GM18867 (cell line): ENCODE results near the gene SNHG17.
"Not testable (repeated sequence)": the region's sequence is repeated elsewhere in the genome, so short reads cannot be mapped to it uniquely, and the experiment has no call there.

ENCODE experiments used
- ATAC-seq: cut with Tn5 transposase; IDR thresholded peaks from one replicate; pipeline ENCODE4 v1.9.1; 2021; ENCODE audit warnings: mild to moderate bottlenecking, moderate library complexity; ENCODE audit not compliant: unreplicated experiment

SNHG17 gene

DNA sequence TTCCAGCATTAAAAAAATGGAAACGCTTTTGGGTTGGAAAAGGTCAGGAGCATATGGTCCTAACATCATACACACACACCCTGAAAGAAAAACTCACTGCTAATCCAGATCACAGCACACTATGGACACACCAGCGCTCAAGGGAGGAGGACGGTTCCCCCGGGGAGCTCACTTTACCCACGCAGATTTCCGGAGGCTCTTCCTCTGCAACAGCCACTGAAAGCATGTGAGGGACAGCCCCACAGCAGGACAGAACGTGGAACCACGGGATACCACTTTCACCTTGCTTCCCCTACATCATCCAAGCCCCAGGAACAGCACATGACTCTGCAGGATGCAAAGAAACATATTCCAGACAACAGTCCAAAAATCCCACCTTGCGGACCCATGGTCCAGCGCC, 13.2 kb downstream of the SNHG17 start:
- no peak for ATAC-seq

DNA sequence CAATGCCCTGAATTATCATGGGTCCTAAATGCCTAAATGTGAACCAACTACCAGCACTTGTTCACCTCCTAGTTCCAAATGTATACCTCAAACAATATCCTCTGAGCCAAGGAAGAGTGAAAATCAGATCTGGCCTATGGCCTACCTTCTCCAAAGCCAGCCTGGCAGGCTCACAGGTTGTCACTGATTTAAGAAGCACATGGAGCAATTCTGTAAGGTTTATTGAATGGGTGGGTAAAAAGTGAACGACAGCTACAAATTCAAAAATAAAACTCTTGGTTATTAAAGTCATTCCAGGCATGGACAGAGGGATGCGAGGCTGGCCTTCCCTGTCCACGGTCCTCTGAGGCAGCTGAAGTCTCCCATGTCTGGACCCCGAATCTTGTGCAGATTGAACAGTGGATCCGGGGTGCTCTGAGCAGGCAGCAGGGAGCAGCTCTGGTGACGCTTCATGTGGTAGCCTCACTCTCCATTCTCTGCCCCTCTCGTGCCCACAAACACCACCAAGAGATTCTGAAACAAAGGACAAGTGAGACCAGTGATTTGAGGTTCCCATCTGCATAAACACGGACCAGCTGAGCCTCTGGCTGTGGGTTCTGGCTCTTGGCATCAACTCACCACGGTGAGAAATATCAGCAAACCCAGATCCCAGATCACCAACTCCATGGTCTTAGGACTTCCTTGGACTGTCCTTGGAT, 14.6 kb downstream of the SNHG17 start:
- ATAC-seq: no peak

GRCh38 chr20:38418509-38419204, 16.5 kb downstream of the SNHG17 start:
- ATAC-seq: no peak

- no peak for ATAC-seq
Observed at GRCh38 chr20:38414769-38415450, 20.2 kb downstream of the SNHG17 start.

- no peak for ATAC-seq
Observed at GRCh38 chr20:38412877-38413577, 22.1 kb downstream of the SNHG17 start.

DNA sequence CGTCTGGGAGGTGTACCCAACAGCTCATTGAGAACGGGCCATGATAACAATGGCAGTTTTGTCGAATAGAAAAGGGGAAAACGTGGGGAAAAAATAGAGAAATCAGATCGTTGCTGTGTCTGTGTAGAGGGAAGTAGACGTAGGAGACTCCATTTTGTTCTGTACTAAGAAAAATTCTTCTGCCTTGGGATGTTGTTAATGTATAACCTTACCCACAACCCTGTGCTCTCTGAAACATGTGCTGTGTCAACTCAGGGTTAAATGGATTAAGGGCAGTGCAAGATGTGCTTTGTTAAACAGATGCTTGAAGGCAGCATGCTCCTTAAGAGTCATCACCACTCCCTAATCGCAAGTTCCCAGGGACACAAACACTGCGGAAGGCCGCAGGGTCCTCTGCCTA, 27.3 kb downstream of the SNHG17 start:
- not testable (repeated sequence) for ATAC-seq

GRCh38 chr20:38407321-38407720, 27.8 kb downstream of the SNHG17 start:
- no peak for ATAC-seq

DNA sequence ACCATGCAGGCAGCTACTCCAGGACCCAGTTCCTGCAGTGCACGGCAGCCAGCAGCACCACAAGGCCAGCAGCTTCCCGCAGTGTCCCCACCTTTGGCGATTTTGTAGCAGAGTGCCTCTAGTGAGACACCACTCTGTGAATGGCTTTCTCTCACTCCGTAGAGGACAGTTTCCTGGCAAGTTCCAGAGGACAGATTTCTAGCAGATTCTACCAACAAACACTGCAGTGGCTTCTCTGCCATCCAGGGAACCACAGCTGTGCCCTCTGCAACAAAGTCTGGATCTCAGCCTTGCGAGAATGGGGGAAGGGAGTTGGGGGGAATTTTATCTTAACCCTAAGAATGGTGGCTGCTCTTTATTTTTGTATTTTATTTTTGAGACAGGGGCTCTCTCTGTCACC, 28.7 kb downstream of the SNHG17 start:
- ATAC-seq: no peak

DNA sequence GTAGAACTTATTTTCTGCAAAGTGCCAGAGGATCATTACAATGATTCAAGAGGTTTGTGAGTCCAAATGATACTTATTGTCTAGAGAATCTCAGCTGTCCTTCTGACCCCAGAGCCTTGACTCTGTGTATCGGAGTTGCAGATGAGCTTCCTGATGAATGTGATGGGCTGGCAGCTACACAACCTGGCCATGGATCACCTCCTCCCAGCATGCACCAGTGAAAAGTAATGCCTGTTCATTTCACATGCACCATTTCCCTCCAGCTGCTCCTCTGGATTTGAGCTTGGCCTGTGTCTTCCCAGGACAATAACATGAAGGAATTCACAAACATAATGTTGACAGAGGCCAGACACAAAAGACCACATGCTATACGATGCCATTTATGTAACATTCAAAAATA, 30.0 kb downstream of the SNHG17 start:
- no peak for ATAC-seq

- ATAC-seq: no peak
Observed at GRCh38 chr20:38404016-38404415, 31.1 kb downstream of the SNHG17 start.

- no peak for ATAC-seq
Observed at GRCh38 chr20:38402816-38403215, 32.3 kb downstream of the SNHG17 start.

DNA sequence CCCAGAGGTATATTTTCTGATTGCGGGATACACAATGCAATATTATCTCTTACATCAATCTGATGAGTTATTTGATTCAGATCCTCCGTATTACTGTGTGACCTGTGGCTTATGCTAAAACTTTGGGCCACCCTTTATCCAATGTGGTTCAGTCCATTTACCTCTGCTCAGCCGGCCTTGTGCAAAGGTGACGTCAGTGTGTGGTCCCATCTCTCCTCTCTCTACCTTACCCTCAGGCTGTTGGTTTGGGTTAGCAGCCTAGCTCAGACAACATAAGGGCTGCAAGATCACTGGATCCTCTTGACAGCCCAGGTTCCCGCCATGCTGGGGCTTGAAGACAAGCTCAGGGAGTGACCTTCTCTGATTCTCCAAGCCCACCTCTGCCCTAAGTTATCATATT, 33.0 kb downstream of the SNHG17 start:
- ATAC-seq: no peak

GRCh38 chr20:38395751-38396395, 39.3 kb downstream of the SNHG17 start:
- ATAC-seq: not testable (repeated sequence)

GRCh38 chr20:38395165-38395564, 40.0 kb downstream of the SNHG17 start:
- no peak for ATAC-seq

DNA sequence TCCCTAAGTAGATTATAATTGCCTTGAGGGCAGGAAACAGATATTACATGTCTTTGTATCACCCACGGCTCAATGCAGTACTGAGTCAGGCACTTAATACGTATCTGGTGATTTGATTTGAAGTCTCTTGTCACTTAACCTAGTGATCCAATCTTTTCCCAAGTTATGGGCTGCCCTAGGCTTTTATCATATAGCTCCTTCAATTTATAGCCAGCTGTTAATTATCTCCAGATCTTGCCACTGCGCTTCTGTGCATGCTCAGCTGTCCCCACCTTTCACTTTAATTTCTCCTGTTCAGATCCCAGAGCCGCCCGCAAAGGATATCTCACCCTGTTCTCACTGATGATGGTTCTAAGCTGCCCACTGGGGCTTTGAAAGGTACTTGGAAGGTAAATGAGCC, 41.9 kb downstream of the SNHG17 start:
- no peak for ATAC-seq

DNA sequence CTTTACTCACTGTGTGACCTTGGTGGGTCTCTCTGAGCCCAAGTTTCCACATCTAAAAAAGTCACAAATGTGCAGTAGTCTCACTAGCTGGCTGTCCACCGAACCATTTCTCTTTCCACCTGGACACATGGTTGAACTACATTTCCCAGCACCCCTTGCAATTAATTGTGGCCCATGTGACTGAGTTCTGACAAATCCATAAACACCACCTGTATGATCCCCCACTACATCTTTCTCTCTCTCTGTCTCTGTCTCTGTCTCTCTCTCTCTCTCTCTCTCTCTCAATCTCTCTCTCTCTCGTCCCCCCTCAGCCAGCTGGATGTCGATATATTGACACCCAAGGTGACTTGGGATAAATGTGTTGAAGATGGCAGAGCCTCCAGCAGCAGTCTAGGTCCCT, 42.8 kb downstream of the SNHG17 start:
- no peak for ATAC-seq

- ATAC-seq: no peak
Observed at GRCh38 chr20:38387953-38388352, 47.2 kb downstream of the SNHG17 start.

DNA sequence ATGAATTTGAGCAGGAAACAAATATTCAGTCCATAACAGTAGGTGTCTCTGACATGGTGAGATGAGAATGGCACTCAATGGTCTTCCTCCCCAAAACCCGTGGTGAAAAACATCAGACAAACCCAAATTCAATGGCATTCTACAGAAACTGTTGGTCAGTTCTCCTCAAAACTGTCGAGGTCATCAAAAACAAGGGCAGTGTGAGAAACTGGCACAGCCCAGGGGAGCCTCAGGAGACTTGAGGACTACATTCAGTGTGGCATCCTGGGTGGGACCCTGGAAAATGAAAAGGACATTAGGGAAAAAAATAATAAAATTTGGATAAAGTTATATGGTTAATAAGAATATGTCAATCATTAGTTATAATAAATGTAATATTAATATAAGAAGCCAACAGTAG, 48.3 kb downstream of the SNHG17 start:
- no peak for ATAC-seq

GRCh38 chr20:38386004-38386403, 49.1 kb downstream of the SNHG17 start:
- ATAC-seq: no peak

DNA sequence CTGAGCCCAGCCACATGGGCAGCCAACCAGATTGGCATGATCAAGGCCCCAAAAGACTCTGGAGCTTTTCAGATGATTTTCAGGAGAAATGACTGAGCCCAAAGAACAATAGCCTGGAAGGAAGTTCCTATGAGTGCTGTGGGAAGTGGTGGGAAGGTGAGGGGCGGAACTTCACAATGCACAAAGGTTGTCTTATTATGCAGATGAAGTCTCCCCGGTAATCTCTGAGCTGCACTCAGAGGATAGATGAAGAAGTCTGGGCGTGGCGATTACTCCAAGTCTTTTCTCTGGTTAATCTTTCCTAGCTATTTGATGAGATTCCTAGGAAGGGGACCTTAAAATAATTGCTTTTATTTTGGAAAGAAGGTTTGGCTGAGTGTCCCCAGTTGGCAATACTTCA, 52.0 kb downstream of the SNHG17 start:
- ATAC-seq: no peak

GRCh38 chr20:38377838-38378237, 57.3 kb downstream of the SNHG17 start:
- not testable (repeated sequence) for ATAC-seq
